ENCODE measurements around the gene KLHL10. TPM values are rescaled to one million over a fixed set of nuclear protein-coding genes. Genes with fewer than 3 reads are reported as not detected.

The KLHL10 gene
- total RNA-seq, 1 donor from 2014 or later: not detected

DNA sequence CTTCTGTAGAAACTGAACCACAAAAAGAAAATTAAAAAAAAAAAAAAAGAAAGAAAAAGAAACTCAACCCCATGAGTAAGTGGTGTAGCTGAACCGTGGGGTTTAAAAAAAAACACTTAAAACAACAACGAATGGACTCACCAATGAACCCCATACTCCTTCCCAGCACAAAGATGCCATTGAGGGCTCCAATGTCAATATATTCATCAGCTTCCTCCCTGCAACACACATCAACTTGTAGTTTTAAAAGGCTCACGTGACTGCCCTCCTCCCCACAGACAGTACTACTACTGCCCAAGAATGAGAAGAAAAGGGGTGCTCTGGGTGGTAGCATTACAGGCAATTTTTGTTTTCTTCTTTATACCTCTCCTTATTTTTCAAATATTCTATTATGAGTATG is 30.9 kb downstream of the KLHL10 start:
- Mint-ChIP-seq H3K4me3 (peak overlapping the region; percentile 70), H3K27me3 (ENCODE audit: low read depth) (no peaks in the 10 kb centered on the region), H3K36me3 (ENCODE audit: low read depth) (peaks cover 49% of the 10 kb centered on the region), H3K27ac (ENCODE audit: unreplicated experiment) (no peak overlapping the region), H3K9me3 (no peaks in the 10 kb centered on the region), H3K4me1 (peaks cover 14% of the 10 kb centered on the region)
- DNase-seq (ENCODE audit: low read depth, low spot score): no peak
- TF ChIP-seq, protein P1, sequence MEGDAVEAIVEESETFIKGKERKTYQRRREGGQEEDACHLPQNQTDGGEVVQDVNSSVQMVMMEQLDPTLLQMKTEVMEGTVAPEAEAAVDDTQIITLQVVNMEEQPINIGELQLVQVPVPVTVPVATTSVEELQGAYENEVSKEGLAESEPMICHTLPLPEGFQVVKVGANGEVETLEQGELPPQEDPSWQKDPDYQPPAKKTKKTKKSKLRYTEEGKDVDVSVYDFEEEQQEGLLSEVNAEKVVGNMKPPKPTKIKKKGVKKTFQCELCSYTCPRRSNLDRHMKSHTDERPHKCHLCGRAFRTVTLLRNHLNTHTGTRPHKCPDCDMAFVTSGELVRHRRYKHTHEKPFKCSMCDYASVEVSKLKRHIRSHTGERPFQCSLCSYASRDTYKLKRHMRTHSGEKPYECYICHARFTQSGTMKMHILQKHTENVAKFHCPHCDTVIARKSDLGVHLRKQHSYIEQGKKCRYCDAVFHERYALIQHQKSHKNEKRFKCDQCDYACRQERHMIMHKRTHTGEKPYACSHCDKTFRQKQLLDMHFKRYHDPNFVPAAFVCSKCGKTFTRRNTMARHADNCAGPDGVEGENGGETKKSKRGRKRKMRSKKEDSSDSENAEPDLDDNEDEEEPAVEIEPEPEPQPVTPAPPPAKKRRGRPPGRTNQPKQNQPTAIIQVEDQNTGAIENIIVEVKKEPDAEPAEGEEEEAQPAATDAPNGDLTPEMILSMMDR (conservative IDR thresholded peaks at IDR 0.05): no peak

DNA sequence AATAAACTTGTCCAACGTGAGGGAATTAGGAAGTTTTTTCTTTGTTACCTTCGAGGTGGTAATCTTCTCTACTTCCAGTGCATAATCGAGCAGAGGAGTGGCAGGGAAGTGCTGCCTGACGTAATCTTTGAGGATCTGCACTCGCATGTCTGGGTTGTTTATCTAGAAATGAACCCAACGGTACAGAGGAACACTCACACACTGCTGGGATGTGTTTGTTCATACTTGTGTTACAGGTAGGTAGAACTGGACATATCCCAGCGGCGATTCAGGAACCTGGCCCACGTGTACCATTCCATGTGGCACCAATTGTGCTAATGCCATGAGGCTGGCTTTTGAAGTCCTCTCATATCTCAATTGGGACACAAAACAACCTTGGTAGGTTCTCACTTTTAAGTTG is 31.8 kb downstream of the KLHL10 start:
- Mint-ChIP-seq H3K27me3 (ENCODE audit: low read depth) (no peaks in the 10 kb centered on the region), H3K36me3 (ENCODE audit: low read depth) (peaks cover 52% of the 10 kb centered on the region), H3K9me3 (no peaks in the 10 kb centered on the region), H3K27ac (ENCODE audit: unreplicated experiment) (no peak overlapping the region), H3K4me3 (no peak overlapping the region), H3K4me1 (peaks cover 14% of the 10 kb centered on the region)
- no peak for DNase-seq (ENCODE audit: low read depth, low spot score)
- TF ChIP-seq, protein P1 (conservative IDR thresholded peaks at IDR 0.05): no peak

DNA sequence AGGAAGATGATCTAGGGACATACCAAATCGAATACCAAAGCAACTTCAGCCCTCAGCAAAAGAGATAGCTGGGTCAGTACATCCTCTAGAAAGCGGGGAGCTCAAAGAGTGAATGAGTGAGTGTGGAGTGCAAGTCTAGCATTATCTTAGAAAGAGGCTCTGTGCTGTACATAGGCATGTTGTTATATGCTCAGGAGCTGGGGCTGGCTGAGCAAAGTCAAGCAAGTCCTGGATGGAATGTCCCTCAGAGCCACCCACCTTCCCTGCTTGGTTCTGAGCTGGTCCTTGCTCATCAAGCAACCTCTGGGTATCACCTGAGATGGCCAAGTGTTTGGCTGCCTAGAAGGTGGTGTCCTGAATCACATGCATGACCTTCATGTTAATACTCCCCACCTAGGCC is 32.5 kb downstream of the KLHL10 start:
- peaks cover 52% of the 10 kb centered on the region for H3K36me3 Mint-ChIP-seq (ENCODE audit: low read depth)
- no peaks in the 10 kb centered on the region for H3K9me3 Mint-ChIP-seq
- peaks cover 14% of the 10 kb centered on the region for H3K4me1 Mint-ChIP-seq
- TF ChIP-seq, protein P1 (conservative IDR thresholded peaks at IDR 0.05): no peak
- no peak overlapping the region for H3K4me3 Mint-ChIP-seq
- H3K27ac Mint-ChIP-seq (ENCODE audit: unreplicated experiment): no peak overlapping the region
- H3K27me3 Mint-ChIP-seq (ENCODE audit: low read depth): no peaks in the 10 kb centered on the region
- DNase-seq (ENCODE audit: low read depth, low spot score): no peak

DNA sequence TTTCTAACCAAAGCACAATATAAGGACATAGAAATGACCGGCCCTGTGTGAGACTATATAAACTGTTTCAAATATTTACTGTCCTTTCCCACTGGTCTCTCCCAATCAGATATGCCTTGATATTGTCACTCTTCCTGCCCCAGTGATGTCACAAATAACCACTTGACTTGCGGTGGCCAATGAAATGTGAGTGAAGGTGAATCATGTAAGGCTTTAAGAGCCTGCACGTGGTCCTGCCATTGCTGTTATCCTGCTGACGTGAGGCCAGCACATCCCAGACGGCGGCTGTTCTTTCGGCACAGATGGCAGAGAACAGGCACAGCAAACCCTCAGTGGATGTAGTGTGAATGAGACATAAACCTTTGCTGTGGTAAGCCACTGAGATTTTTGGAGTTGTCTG is 33.0 kb downstream of the KLHL10 start:
- Mint-ChIP-seq H3K27me3 (ENCODE audit: low read depth) (no peaks in the 10 kb centered on the region), H3K9me3 (no peaks in the 10 kb centered on the region), H3K4me3 (no peak overlapping the region), H3K27ac (ENCODE audit: unreplicated experiment) (no peak overlapping the region), H3K36me3 (ENCODE audit: low read depth) (peaks cover 50% of the 10 kb centered on the region), H3K4me1 (peaks cover 11% of the 10 kb centered on the region)
- TF ChIP-seq, protein P1 (conservative IDR thresholded peaks at IDR 0.05): no peak
- no peak for DNase-seq (ENCODE audit: low read depth, low spot score)

DNA sequence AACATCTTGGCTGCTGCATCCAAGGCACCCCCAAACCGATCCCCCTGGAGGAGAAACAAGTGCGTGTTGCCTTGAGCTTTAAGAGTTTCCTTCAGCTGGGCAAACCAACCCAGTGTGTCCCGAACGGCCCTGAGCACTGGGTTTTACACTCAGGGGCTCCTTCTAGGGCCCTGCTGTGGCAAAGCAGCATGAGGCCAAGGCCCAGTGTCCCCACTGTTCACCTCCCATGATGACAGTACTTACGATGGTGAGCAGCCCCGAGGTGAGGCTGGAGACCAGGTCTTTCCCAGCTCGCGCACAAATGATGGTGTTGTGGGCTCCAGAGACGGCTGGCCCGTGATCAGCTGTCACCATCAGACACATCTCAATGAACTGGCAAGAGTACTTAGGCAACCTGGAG is 34.2 kb downstream of the KLHL10 start:
- Mint-ChIP-seq H3K4me3 (no peak overlapping the region), H3K4me1 (peaks cover 11% of the 10 kb centered on the region), H3K36me3 (ENCODE audit: low read depth) (peaks cover 50% of the 10 kb centered on the region), H3K27me3 (ENCODE audit: low read depth) (no peaks in the 10 kb centered on the region), H3K27ac (ENCODE audit: unreplicated experiment) (no peak overlapping the region), H3K9me3 (no peaks in the 10 kb centered on the region)
- DNase-seq (ENCODE audit: low read depth, low spot score): no peak
- TF ChIP-seq, protein P1 (conservative IDR thresholded peaks at IDR 0.05): no peak
